AG09309 (cell line): ENCODE results near the gene PARD6A.
A peak's percentile ranks its signal among the peaks of the same experiment; 100 is the strongest.

Experiments
- DNase-seq: peaks from one replicate; pipeline ENCODE4 v3.0.0-alpha.2; 2010; ENCODE audit warnings: low read depth
- H3K4me3 ChIP-seq: 2 replicates; pipeline ENCODE4 v1.5.1; 2011; ENCODE audit warnings: mild to moderate bottlenecking, low read depth, low read length, moderate library complexity; ENCODE audit not compliant: control insufficient read depth
- CTCF ChIP-seq: IDR thresholded peaks from 2 replicates; pipeline ENCODE4 v1.5.1; 2011; ENCODE audit warnings: mild to moderate bottlenecking, low read depth, low read length, inconsistent platforms; ENCODE audit not compliant: insufficient read depth, control insufficient read depth; ENCODE audit errors: missing control alignments

The PARD6A gene

DNA sequence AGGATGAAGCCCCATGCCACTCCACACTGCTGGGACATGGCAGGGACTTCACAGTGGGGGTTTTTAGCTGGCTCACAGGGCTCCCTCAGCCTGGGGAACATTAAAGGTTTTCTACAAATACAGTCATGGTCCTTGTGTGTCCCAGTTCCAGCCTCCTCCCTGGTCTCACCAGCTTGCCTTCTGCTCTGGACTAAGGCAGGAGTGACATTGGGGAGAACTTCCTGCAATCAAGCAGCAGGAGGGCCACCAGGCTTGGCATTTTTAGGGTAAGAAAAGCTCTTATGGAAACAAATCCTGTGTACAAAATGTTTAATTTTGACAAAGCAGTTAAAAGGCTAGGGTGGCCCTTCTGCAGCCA is 1.9 kb downstream of the PARD6A start:
- DNase-seq: no peak
- no peak for TF ChIP-seq CTCF
- H3K4me3 ChIP-seq: no peak overlapping the region

DNA sequence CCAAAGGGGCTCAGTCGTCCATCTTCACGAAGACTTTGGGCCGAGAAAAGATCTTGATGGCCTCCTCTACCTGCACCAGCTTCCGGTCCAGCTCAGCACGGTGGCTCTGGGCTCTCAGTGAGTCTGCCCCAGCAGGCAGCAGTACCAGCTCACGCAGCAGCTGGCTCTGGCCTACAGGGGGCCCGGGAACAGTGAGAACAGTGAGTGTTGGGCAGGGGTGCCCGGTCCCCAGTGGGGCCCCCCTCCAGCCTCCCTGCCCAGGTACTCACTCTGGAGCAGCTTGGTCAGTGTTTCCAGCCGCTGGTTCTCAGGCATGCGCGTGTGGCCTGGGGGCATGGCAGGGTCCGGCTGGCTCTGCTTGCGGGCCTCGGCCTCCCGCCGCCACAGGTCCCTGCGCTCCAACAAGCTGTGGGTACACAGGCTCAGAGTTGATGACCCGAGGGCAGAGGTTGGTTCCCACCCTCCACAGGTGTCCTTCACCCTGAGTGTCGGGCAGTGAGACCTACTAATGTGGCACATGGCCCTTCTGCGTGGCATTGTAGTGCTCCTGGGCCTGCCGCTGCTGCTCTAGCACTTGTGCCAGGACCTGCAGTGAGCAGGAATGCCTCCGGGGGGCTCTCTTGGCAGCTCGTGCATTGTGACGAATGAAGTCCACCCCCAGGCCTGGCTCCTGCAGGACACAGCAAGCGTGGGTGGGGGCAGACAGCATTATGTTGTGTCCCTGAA is 2.6 kb downstream of the PARD6A start:
- H3K4me3 ChIP-seq: no peak overlapping the region
- no peak for DNase-seq
- TF ChIP-seq CTCF: peak; percentile 27

DNA sequence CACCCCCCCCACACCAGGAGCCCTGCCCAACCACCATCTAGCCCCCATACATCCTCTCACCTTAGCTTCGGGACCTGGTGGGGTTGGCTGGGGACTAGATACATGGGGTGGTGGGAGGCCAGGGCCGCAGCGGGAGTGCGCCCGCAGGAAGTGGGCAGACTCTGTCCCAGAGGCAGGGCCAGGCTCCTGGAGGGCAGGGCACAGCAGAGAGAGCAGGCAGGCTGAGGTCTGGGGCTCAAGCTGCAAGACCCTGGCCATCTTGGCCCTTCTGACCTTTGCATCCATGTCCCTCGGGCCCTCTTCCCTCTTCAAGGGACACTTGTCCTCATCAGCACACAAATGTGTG is 3.1 kb downstream of the PARD6A start:
- TF ChIP-seq CTCF: no peak
- H3K4me3 ChIP-seq: no peak overlapping the region
- DNase-seq: no peak

DNA sequence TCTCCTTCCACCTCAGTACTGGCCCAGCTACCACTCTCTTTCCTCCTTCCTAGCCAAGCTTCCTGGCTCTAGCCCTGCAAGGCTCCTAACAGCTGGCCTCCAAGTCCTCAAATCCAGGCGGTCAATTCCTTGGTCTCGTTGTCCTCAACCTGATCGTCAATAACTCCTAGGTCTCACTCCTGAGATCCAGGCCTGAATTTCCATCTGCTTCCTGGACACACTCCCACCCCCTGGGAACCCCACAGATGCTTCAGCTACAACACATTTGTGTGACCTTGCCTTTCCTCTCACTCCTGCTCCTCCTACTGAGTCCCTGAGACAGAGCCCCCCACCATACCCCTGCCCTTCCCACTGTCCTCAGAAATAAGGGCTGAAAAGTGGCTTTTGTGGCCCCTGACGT is 3.5 kb downstream of the PARD6A start:
- no peak overlapping the region for H3K4me3 ChIP-seq
- no peak for TF ChIP-seq CTCF
- DNase-seq: no peak

GRCh38 chr16:67664871-67665270 is 4.1 kb downstream of the PARD6A start:
- no peak for DNase-seq
- no peak for TF ChIP-seq CTCF
- no peak overlapping the region for H3K4me3 ChIP-seq

- DNase-seq: no peak
- TF ChIP-seq CTCF: no peak
- peak overlapping the region; percentile 48 for H3K4me3 ChIP-seq
Measured at GRCh38 chr16:67665598-67665997, 4.8 kb downstream of the PARD6A start.
